IPS-11a (cell line): ENCODE data around the gene RYR1.
"Not testable (repeated sequence)": the region's sequence is repeated elsewhere in the genome, so short reads cannot be mapped to it uniquely, and the experiment has no call there.

Source experiments
- H3K4me3 ChIP-seq: one replicate; pipeline ENCODE4 v1.5.1; 2013; ENCODE audit warnings: low read depth, low read length, control low read depth

Gene RYR1

DNA sequence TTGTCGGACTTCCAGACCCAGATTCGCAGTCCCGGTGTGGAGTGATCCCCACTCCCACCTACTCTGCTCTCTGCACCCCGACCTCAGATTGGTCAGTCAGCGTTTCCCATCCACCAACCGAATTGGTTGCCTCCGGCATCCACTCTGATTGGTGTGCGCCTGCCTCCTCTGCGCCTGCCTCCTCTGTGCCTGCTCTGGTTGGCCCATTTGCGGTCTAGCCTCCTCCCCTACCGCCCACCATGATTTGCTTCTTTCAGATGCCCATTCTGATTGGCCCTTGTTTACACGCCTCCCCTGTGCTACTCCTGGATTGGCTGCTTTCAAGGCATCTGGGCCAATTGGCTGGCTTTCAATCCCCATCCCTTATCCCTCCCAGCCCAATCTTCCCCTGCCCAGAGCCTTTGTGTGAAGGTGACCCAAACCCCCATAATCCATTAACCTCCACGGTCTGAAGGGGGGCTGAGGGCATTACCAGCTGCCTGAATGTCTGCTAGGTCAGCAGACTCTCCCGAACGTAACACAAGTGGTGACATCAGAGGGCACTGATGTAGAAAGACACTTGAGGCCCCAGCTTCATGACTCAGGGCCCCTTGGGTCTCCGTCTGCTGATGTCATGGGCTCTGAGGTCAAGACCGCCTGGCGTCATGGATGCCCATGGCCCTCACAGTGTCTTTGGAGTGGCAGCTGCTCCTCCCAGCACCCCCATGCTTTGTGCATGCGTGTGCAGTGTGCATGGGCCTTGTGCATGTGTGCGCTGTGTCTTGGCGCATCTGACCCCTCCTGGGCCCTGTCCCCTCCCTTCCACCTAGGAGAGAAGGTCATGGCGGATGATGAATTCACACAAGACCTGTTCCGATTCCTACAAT is 103.8 kb downstream of the RYR1 start:
- no peak overlapping the region for H3K4me3 ChIP-seq

DNA sequence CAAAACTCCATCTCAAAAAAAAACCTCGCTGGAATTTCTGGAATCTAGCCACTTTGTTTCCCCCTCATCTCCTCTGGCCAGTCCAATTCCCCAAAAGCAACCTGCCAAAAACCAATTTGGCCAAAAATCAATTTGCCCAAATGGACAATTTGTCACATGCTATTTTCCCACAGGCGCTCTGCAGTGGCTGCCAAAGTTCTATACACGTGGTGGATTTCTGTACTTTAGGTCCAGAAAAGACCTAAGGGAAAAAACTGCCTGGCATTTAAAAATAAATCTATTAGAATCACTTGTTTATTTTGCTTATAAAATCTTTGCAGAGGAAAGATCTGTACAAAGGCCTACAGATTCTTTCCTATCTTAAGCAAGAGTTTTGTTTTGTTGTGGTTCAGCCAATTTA is 104.9 kb downstream of the RYR1 start:
- no peak overlapping the region for H3K4me3 ChIP-seq

DNA sequence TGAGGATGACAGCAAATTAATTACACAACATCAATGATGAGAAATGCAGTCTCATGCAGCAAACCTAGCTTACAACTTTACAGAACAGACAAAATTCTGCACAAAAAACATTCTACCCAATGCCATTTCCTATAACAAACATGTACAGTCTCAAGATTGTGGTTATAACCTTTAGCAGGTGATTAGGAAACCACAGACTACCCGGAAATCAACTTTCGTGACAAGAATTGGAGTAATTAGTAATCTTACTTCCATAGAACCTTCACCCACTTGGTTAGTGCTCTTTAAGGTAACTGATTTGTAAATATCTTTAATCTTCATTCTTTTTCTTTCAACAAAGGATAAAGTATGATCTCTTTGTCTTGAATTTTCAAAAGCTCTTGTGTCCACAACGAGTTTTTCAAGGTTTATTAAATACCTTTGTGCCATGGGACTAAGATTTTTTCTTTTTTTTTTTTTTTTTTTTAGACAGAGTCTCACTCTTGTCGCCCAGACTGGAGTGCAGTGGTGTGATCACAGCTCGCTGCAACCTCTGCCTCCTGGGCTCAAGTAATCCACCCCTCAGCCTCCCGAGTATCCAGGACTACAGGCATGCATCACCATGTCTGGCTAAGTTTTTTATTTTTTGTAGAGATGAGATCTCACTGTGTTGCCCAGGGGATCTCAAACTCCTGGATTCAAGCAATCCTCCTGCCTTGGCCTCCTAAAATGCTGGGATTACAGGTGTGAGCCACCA is 105.5 kb downstream of the RYR1 start:
- H3K4me3 ChIP-seq = no peak overlapping the region

DNA sequence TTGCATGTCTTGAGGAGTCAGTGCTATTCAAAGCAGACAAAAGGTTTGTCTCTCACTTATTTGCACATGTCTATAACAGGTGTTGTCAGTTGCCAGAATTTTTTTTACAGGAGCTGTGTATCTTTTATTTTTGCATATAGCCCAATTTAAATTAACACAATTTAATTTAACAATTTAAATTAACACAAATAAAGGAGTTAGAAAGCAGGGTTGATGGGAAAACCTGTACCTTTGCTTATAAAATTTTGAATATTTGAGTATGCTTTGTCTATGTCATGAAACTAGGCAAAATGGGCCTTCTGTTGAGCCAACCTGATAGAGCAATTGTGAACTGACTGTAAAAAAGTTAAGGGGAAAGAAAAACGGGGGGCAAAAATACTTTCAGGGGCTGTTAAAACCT is 106.3 kb downstream of the RYR1 start:
- H3K4me3 ChIP-seq = no peak overlapping the region

DNA sequence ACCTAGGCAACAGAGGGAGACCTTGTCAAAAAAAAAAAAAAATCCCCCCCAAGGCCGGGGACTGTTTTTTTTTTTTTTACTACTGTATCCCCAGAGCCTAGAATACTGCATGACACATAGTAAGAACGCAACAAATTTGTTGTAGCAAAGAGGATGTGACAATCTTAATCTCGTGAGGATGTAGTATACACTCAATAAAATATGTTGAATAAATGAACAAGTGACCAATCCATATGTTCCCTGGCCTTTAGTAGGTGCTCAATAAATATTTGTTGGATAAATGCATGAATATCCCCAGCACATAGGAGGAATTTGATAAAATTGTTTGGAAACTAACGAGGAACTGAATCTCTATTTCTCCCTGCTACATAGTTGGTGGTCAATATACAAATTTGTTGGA is 108.5 kb downstream of the RYR1 start:
- no peak overlapping the region for H3K4me3 ChIP-seq

DNA sequence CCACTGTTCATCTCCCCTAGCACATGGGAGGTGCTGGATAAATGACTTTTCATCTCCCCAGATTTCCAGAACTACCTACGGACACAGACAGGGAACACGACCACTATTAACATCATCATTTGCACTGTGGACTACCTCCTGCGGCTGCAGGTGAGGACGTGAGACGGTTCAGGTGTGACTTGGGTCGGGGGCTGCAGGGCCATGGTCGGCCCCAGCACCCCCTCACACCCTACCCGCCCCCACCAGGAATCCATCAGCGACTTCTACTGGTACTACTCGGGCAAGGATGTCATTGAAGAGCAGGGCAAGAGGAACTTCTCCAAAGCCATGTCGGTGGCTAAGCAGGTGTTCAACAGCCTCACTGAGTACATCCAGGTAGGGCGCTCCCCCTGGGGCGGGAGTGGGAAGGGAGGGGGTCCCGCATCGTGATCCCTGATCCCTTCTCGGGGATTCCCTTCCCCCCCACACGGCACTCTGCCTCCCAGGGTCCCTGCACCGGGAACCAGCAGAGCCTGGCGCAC is 109.9 kb downstream of the RYR1 start:
- H3K4me3 ChIP-seq = no peak overlapping the region

DNA sequence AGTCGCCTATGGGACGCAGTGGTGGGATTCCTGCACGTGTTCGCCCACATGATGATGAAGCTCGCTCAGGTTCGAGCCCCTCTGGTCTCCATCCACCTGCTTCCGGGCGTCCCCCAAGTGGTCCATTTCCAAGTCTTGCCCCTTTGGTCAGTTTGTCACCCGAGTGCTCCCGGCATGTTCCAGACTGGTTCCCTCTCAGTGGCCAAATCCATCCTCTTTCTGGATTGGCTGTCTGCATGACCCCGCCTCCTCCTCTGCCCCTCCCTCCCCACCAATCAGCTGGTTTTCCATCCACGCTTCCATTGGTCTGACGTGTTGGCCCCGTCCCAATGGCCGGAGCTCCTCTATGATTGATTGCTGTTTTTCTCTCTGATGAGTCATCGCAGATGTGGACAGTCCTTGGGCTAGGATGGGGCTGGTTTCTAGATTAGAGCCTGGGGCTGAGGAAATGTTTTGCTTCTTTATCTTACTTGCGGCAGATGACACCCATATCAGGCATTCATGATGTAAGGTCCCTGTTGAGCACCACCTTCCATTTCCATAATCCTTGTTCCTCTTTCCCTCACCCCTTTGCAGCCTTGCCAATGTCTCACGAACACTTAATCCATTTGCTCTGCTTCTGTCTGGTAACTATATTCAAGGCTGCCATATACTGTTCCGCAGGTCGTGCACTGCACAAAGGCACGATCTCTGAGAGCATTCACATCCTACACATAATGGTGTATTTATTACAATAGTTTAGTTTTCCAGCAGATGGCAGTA is 110.5 kb downstream of the RYR1 start:
- no peak overlapping the region for H3K4me3 ChIP-seq

DNA sequence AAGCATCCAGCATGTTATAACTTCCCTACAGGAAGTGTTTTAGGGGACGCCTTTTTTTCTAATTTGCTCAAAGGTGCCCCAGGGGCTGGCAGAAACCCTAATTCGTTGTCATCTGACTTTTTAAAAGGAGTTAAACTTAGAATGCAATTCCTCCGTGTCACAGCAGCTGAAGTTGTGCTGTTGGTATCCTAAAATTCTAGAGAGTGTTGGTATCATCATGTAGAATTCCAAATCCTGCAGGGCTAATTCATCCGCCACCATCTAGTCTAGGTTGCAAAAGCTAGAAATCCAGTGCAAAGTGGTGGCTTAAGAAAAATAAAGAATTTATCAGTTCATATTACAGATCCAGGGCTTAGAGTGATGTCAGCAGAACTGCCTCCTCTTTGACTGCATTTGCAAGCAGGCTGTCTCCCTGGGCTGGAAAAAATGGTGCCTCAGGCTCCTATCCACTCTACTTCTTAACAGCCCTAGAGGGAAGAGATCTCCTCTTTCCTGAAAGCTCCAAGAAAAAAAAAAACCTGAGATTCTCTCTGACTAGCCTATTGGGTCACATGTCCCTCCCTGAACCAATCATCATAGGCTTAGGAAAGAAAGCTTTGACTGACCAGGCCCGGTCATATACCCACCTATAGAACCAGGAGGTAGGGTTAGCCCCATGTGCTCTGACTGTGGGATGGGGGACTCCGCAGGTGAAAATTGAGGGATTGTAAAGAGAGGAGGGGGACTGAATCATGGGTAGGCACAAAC is 111.3 kb downstream of the RYR1 start:
- H3K4me3 ChIP-seq = no peak overlapping the region

DNA sequence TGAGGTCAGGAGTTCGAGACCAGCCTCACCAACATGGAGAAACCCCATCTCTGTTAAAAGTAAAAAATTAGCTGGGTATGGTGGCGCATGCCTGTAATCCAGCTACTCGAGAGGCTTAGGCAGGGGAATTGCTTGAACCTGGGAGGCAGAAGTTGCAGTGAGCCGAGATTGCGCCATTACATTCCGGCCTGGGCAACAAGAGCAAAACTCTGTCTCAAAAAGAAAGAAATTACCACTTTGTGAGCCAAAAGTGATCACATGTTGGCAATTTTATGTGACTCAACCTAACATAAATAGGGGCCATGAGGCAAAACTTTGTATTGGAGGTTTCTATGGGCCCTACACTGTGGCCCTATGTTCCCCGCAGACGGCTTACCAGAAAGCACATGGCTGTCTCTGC is 112.1 kb downstream of the RYR1 start:
- no peak overlapping the region for H3K4me3 ChIP-seq

DNA sequence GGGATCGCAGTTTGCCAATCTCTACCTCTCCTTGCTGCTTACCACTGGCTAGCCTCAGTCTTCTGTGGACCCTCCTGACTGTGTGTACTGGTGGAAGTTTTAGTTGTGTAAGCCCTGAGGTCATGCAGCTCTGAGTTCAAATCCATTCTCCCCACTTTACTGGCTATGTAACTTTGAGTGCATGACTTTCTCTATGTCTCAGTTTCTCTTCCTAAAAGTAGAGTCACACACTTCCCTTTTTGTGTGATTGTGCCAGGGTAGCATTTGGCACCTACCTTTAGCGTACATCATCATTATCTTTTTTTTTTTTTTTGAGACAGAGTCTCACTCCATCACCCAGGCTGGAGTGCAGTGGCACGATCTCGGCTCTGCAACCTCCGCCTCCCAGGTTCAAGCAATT is 113.9 kb downstream of the RYR1 start:
- no peak overlapping the region for H3K4me3 ChIP-seq

DNA sequence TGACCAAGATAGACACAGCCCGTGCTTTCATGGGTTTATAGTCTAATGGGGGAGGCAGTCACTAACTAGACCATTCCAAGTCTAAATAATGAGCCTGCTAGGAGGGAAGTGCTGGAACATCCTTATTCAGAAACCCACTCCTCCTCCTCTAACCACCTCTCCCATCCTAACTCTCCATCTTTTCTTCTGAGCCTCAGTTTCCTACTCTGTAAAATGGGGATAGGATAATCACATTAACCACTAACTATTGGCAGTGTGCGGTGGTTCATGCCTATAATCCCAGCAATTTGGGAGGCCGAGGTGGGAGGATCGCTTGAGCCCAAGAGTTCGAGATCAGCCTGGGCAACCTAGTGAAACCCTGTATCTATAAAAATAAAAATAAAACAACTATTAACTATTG is 115.6 kb downstream of the RYR1 start:
- H3K4me3 ChIP-seq = no peak overlapping the region

DNA sequence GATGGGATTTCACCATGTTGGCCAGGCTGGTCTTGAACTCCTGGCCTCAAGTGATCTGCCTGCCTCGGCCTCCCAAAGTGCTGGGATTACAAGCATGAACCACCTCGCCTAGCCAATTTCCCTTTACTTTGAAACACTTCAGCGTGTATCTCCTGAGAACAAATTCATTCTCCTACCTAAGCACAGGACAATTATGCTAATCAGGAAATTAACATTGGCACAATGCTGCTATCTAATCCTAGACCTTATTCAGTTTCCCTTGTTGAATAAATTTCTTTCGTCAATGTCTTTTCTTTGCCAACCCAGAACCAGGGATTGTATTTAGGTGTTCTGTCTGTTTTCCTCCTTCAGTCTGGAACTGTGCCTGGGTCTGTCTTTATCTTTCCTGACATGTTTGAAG is 116.5 kb downstream of the RYR1 start:
- H3K4me3 ChIP-seq = no peak overlapping the region

DNA sequence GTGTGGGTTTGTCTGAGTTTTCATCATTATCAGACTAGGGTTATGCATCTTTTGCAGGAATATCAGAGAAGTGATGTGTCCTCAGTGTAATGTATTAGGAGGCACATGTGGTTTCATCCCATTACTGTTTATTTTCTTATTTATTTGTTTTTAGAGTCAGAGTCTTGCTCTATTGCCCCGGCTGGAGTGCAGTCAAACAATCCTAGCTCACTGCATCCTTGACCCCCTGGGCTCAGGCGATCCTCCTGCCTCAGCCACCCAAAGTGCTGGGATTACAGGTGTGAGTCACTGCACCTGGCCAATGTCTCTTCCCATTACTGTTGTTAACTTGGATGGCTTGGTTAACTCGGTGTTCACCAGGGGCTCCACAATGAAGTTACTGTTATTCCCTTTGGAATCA is 116.9 kb downstream of the RYR1 start:
- H3K4me3 ChIP-seq = no peak overlapping the region

DNA sequence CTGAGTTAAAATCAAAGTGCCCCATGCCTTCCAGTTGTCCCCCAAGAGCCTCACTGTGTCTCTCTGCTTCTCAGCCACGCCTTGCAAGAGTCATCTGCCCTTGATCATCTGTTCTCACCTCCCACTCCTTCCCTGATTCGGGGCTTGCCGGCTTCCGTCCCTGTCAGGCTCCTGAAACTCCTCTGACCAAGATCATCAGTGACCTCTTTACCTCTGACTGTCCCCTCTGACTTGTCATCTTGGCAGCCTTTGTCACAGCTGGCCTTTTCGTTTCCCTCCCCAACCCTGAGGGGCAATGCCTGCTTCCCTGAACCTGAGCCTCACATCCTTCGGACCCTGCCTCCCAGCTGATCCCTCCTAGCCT is 117.9 kb downstream of the RYR1 start:
- no peak overlapping the region for H3K4me3 ChIP-seq

DNA sequence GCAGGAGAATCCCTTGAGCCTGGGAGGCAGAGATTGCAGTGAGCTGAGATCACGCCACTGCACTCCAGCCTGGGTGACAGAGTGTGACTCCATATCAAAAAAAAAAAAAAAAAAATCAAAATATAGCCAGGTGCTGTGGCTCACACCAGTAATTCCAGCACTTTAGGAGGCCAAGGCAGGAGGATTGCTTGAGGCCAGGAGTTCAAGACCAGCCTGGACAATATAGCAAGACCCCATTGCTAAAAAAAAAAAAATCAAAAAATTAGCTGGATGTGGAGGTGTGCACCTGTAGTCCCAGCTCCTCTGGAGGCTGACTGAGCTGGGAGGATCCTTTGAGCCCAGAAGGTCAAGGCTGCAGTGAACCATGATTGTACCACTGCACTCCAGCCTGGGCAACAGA is 119.7 kb downstream of the RYR1 start:
- not testable (repeated sequence) for H3K4me3 ChIP-seq

DNA sequence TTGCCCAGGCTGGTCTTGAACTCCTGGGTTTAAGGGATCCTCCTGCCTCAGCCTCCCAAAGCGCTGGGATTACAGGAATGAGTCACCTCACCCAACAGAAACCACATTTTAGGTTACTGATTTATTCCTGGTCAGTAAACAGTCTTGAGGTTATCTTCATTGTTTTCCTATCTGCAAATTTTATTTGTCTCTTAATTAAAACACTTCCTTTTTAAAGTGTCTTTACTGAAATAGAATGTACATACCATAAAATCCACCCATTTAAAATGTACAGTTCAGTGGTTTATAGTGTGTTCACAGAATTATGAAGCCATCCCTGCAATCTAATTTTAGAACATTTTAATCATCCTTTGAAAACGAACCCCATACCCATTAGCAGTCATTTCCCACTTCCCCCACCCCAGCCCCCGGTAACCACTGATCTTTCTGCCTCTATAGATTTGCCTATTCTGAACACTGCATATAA is 121.2 kb downstream of the RYR1 start:
- no peak overlapping the region for H3K4me3 ChIP-seq

DNA sequence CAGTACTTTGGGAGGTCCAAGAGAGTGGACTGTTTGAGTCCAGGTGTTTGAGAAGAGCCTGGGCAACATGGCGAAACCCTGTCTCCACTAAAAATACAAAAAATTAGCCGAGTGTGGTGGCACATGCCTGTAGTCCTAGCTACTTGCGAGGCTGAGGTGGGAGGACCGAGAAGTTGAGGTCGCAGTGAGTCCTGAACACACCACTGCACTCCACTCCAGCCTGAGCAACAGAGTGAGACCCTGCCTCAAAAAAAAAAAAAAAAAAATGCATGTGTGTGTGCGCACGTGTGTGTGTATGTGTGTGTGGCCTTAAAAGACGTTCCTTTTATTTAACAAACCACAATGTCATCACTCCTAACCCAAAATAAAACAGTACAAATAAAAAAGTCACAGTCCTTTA is 121.7 kb downstream of the RYR1 start:
- no peak overlapping the region for H3K4me3 ChIP-seq

DNA sequence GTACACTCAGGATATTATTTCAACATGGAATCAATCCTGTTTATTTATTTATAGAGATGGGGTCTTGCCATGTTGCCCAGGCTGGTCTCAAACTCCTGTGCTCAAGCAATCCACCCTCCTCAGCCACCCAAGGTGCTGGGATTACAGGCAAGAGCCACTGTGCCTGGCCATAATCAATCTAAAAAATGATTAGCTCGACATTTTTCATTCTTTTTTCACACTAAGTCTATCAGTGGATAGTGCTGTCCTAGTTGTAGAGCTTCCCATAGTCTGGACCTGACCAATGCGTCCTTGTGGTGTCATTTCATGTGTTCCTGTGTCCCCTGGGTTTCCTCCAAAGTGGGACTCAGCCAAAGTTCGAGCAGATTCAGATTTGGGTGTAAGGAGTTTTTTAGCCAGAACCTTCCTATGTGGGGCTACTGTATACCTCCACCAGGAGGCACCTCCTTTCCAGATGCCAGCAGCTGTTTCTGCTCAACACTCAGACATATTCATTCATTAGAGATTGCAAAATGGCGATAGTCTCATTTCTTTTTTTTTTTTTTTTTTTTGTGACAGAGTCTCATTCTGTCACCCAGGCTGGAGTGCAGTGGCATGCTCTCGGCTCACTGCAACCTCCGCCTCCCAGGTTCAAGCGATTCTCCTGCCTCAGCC is 123.2 kb downstream of the RYR1 start:
- H3K4me3 ChIP-seq = no peak overlapping the region

DNA sequence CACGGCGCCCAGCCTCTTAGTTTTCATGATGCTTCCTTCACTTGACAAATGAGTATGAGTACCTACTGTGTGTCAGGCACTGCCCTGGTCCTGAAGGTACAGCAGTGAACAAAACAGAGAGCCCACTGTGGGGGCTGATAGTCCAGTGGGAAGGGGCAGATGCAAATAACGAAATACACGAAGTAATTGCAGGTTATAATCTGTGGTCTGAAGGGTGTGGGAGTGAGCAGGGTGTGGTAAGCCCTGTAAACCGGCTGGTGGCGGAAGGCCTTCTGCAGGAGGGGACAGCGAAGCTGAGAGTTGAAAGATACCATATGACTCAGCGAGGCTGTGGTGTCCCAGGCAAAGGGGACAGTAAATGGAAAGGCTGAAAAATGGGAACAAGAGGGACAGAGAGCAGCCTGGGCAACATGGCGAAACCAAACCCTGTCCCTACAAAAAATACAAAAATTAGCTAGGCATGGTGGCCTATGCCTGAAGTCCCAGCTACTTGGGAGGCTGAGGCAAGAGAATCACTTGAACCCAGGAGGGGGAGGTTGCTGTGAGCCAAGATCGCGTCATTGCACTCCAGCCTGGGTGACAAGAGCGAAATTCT is 123.8 kb downstream of the RYR1 start:
- no peak overlapping the region for H3K4me3 ChIP-seq

DNA sequence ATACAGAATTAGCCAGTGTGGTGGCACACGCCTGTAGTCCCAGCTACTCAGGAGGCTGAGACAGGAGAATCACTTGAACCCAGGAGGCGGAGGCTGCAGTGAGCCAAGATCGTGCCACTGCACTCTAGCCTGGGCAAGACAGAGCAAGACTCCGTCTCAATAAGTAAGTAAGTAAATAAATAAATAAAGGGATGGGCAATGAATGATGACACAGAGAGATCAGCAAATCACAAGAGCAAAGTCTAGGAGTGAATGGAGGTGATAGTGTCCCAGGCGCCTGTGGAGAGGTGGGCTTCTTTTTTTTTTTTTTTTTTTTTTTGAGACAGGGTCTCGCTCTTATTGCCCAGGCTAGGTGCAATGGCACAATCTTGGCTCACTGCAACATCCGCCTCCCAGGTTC is 125.4 kb downstream of the RYR1 start:
- not testable (repeated sequence) for H3K4me3 ChIP-seq
